Measurements from ENCODE around the gene PLA2G12B. TPM values are rescaled to one million over a fixed set of nuclear protein-coding genes. Genes with fewer than 3 reads are reported as not detected.
"Not testable (repeated sequence)": the region's sequence is repeated elsewhere in the genome, so short reads cannot be mapped to it uniquely, and the experiment has no call there.

PLA2G12B gene
- total RNA-seq, 1 donor from 2014 or later = 0.41 TPM

DNA sequence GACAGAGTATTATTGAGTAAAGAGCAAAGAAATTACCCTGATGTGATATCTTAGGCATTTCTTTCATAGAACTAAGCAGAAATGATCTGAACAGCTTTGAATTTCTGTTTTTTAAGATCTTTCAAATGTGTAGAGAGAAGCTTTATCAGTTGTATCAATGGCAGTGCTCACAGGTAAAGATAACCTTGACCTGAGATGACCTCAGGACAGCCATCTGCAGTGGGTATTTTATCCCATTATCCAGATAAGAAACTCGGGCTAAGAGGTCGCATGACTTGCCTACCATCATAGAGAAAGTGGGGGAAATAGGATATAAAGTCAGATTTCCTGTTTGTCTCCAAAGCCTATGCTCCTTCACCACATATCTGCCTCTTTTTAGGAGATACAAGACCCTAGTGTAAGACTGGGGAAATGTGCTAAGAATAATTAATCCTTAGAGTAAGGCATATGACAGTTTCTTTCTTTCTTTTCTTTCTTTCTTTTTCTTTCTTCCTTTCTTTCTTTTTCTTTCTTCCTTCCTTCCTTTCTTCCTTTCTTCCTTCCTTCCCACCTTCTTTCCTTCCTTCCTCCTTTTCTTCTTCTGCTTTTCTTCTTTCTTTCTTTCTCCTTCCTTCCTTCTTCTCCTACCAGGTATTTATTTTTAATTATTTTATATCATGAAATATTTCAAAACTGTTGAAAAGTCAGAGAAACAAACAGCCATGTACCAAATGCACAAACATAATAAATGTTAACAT is 10.9 kb downstream of the PLA2G12B start:
- DNase-seq (ENCODE audit: low spot score in 2 of 2) = no peak
- FAIRE-seq = no peak

- no peak for DNase-seq (ENCODE audit: low spot score in 2 of 2)
- no peak for FAIRE-seq
Measured at GRCh38 chr10:72935361-72935760, 19.2 kb downstream of the PLA2G12B start.

GRCh38 chr10:72932259-72933015 is 22.2 kb downstream of the PLA2G12B start:
- FAIRE-seq = no peak

DNA sequence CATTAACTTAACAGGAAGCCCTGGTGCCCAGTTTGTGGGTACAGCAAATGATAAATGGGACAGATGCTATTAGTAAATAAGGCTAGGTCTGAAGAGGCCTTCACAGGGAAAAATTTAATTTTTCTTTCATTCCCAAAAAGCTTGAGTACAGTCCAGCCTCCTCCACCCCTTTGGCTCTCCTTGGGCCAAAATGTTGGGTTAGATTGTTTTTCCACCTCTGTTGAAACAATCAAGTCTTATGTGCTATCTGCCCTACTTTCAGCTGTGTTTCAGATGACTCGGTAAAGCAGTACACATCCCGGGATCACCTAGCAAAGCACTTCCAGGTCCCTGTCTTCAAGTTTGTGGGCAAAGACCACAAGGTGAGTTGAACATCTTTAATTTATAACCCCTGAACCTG is 24.3 kb downstream of the PLA2G12B start:
- no peak for DNase-seq (ENCODE audit: low spot score in 2 of 2)
- no peak for FAIRE-seq

More at GRCh38 chr10:72932259-72933015, 22.2 kb downstream of the PLA2G12B start:
- no peak for DNase-seq (ENCODE audit: low spot score in 2 of 2)

- no peak for DNase-seq (ENCODE audit: low spot score in 2 of 2)
- FAIRE-seq = no peak
Measured at GRCh38 chr10:72928798-72929197, 25.8 kb downstream of the PLA2G12B start.

DNA sequence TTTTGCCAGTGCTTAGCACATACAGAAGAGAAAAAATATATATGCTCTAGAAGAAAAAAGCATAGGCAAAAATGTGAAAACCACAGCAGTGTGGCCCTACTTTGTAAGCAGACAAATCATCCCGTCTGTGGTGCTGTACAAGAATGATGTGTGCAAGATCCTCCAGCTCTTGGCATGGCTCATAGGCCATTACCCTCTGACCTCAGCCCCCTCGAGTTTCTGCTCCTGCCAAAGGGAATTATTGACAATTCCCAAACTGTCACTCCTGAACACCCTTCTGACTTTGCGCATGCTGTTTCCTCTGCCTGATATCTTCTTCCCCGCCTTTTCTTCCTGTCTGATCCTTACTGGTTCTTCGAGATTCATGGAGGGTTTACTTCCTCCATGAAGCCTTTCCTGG is 27.1 kb downstream of the PLA2G12B start:
- DNase-seq (ENCODE audit: low spot score in 2 of 2) = no peak
- no peak for FAIRE-seq

DNA sequence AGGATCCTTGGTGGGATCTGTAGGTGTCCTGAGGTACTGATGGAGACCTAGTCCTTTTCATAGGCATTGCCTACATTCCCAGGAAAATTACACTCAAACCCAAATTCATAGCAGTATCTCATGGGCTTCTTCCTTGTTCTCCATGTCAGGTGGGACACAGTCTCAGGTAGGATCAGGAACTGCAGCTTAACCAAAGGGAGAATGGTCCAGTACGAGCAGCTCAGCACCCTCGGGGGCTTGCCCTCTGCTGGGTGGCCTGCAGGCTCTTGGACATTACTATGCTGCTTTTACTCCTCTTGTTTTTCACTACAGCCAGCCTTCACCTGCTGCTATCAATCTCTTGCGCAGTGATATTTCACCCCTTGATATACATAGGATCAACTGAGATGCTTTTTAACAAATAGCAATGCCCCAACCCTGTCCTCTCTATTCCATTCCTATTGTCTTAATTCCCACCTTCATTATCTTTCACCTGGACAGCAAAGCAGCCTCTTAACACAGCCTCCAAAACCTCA is 28.6 kb downstream of the PLA2G12B start:
- no peak for FAIRE-seq
- DNase-seq (ENCODE audit: low spot score in 2 of 2) = no peak

DNA sequence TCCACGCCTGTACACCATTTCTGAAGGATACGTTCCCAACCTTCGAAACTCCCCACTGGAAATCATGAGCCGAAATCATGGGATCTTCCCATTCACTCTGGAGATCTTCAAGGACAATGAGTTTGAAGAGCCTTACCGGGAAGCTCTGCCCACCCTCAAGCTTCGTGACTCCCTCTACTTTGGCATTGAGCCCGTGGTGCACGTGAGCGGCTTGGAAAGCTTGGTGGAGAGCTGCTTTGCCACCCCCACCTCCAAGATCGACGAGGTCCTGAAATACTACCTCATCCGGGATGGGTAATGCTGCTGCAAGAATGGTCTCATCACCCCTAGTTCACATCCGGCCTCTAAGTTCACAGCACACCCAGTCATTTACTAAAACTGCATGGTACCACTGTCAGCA is 30.3 kb downstream of the PLA2G12B start:
- FAIRE-seq (no peak), DNase-seq (ENCODE audit: low spot score in 2 of 2) (no peak)

DNA sequence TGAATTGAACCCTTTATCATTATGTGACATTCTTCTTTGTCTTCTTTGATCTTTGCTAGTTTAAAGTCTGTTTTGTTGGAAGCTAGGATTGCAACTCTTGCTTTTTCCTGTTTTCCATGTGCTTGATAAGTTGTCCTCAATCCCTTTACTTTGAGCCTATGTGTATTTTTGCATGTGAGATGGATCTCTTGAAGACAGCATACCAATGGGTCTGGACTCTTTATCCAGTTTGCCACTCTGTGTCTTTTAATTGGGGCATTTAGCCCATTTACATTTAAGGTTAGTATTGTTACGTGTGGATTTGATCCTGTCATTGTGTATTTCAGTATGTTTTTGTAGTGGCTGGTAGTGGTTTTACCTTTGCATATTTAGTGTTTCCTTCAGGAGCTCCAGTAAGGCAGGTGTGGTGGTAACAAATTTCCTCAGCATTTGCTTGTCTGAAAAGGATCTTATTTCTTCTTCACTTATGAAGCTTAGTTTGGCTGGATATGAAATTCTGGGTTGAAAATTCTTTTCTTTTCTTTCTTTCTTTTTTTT is 33.4 kb downstream of the PLA2G12B start:
- not testable (repeated sequence) for DNase-seq (ENCODE audit: low spot score in 2 of 2)

DNA sequence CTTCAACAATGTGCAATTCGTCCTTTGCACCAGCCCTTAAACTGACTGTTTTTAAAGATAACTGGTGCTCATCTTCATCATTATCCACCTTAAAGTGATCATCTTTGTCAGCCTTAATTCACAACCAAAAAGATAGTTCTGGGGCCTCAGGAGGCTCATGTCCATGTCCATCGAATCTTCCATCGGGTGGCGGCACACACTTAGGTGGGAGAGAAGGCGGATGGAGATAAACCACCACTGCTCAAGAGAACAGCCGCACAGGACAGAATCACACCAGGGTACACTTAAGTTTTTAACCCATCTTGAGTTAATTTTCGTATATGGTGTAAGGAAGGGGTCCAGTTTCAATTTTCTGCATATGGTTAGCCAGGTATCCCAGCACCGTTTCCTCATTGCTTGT is 36.3 kb downstream of the PLA2G12B start:
- DNase-seq (ENCODE audit: low spot score in 2 of 2) (no peak), FAIRE-seq (no peak)

More for the DNA sequence above, 33.4 kb downstream of the PLA2G12B start:
- FAIRE-seq = not testable (repeated sequence)

DNA sequence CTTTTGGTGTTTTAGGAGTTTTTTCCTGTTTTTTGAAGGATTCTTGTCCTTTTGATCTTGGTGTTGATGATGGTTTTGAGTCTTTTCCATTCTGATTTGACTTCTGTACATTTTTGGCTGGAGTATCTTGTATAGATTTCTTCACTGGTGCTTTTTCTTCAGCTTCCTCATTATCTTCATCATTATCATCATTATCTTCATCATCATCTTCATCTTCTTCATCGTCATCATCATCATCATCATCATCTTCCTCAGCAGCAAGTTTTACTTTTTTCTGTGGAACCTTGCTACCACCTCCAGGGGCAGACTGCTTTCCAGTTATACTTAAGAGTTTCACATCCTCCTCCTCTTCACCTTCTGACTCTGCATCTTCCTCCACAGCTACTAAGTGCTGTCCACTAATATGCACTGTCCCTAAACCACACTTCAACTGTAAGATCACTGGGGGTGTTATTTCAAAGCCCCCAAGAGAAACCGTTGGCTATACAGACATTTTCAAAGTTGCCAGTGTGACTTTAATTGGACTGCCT is 36.7 kb downstream of the PLA2G12B start:
- FAIRE-seq; DNase-seq (ENCODE audit: low spot score in 2 of 2): not testable (repeated sequence)

DNA sequence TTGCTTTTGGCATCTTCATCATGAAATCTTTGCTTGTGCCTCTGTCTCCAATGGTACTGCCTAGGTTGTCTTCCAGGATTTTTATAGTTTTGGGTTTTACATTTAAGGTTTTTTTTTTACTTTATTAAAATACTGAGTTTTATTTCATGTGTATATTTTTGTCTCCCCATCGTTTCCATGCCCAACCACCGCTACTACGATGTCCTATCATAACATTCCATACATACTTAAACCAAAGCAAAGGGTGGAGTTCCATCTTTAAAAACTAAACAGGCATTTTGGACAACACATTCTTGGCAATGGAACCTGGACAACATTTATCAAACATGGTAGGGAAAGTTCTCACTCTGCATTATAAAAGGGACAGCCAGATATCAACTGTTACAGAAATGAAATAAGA is 37.4 kb downstream of the PLA2G12B start:
- FAIRE-seq; DNase-seq (ENCODE audit: low spot score in 2 of 2): not testable (repeated sequence)

- DNase-seq (ENCODE audit: low spot score in 2 of 2) = no peak
- no peak for FAIRE-seq
Measured at GRCh38 chr10:72913287-72913686, 41.3 kb downstream of the PLA2G12B start.

- no peak for DNase-seq (ENCODE audit: low spot score in 2 of 2)
- FAIRE-seq = no peak
Measured at GRCh38 chr10:72912736-72913135, 41.9 kb downstream of the PLA2G12B start.

DNA sequence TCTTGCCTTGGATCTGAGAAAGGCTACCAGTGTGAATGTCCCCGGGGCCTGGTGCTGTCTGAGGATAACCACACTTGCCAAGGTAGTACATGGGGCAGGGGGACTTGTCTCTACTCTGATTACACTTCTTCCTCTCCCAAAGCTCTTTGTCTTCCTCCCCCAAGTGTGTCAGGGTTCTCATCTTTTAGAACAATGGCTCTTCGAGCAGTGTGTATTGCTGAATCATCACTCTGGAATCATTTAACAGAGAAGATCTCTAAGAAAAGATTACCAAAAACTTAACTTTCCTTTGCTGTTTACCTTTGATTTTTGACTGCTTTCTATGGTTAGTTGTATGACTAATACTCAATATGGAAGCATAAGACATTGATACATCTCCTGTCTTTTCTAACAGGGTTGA is 42.8 kb downstream of the PLA2G12B start:
- no peak for FAIRE-seq

GRCh38 chr10:72910705-72911104 is 43.9 kb downstream of the PLA2G12B start:
- DNase-seq (ENCODE audit: low spot score in 2 of 2) (no peak), FAIRE-seq (no peak)

More for the DNA sequence above, 42.8 kb downstream of the PLA2G12B start:
- DNase-seq (ENCODE audit: low spot score in 2 of 2) = no peak

DNA sequence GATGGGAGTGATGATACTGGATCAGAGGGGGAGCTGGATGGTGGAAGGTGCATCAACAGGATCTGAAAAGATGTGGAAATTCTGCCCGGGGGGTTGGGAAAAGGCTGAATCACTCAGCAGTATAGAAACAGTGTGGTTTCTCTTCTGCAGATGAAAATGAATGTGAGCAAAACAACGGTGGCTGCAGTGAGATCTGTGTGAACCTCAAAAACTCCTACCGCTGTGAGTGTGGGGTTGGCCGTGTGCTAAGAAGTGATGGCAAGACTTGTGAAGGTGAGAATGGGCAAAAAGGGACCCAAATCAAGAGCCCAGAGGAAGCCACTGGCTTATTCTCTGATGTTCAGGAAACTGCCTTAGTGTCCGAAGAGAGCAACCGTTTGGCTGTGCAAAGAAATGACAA is 48.2 kb downstream of the PLA2G12B start:
- DNase-seq (ENCODE audit: low spot score in 2 of 2) (no peak), FAIRE-seq (no peak)

DNA sequence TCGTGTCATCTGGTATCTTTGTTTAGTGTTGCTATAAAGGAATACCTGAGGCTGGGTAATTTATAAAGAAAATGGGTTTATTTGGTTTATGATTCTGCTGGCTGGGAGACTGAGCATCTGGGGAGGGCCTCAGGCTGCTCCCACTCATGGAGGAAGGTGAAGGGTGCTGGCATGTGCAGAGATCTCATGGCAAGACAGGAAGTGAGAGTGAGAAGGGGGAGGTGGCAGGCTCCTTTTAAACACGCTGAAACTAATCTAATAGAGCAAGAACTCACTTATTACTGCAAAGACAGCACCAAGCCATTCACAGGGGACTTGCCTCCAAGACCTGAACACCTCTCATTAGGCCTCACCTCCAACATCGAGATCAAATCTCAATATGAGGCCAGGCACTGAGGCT is 49.8 kb downstream of the PLA2G12B start:
- no peak for DNase-seq (ENCODE audit: low spot score in 2 of 2)
- FAIRE-seq = no peak

- not testable (repeated sequence) for DNase-seq (ENCODE audit: low spot score in 2 of 2); FAIRE-seq
Measured at GRCh38 chr10:72903941-72904446, 50.6 kb downstream of the PLA2G12B start.

GRCh38 chr10:72899545-72899944 is 55.1 kb downstream of the PLA2G12B start:
- FAIRE-seq = no peak
- no peak for DNase-seq (ENCODE audit: low spot score in 2 of 2)

DNA sequence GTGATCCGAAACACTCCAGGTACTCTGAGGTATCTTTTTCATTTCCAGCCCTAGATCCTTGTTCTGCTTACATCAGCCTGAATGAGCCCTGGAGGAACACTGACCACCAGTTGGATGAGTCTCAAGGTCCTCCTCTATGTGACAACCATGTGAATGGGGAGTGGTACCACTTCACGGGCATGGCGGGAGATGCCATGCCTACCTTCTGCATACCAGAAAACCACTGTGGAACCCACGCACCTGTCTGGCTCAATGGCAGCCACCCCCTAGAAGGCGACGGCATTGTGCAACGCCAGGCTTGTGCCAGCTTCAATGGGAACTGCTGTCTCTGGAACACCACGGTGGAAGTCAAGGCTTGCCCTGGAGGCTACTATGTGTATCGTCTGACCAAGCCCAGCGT is 56.0 kb downstream of the PLA2G12B start:
- DNase-seq (ENCODE audit: low spot score in 2 of 2) (no peak), FAIRE-seq (no peak)
